PFSK-1 (cell line): ENCODE results near the gene CYTIP.

Experiments used
- FOXP2 ChIP-seq: optimal IDR thresholded peaks from 2 replicates; pipeline ENCODE3; 2011; ENCODE audit warnings: borderline replicate concordance, control low read depth, inconsistent platforms; ENCODE audit not compliant: insufficient read depth; ENCODE audit errors: extremely low read length, extremely low read depth
- POLR2AphosphoS5 ChIP-seq: IDR thresholded peaks from 2 replicates; pipeline ENCODE4 v1.6.1; 2012; ENCODE audit warnings: low read depth, mild to moderate bottlenecking, control low read depth, low read length, moderate library complexity
- REST ChIP-seq, 2 experiments: IDR thresholded peaks; 2 replicates each; pipeline versions ENCODE4 v1.6.1 to v1.8.0; 2011 to 2012; ENCODE audit warnings: low read depth in 2 of 2, low read length in 2 of 2, control low read depth in 1 of 2, inconsistent platforms in 1 of 2, mild to moderate bottlenecking in 1 of 2, moderate library complexity in 1 of 2; ENCODE audit not compliant: insufficient read depth in 1 of 2
- SIN3A ChIP-seq: IDR thresholded peaks from 2 replicates; pipeline ENCODE4 v1.6.1; 2012; ENCODE audit warnings: mild to moderate bottlenecking, low read length, moderate library complexity, borderline replicate concordance; ENCODE audit not compliant: insufficient read depth
- TAF1 ChIP-seq: IDR thresholded peaks from 2 replicates; pipeline ENCODE4 v1.6.1; 2012; ENCODE audit warnings: low read length, control low read depth, borderline replicate concordance; ENCODE audit not compliant: insufficient read depth

DNA sequence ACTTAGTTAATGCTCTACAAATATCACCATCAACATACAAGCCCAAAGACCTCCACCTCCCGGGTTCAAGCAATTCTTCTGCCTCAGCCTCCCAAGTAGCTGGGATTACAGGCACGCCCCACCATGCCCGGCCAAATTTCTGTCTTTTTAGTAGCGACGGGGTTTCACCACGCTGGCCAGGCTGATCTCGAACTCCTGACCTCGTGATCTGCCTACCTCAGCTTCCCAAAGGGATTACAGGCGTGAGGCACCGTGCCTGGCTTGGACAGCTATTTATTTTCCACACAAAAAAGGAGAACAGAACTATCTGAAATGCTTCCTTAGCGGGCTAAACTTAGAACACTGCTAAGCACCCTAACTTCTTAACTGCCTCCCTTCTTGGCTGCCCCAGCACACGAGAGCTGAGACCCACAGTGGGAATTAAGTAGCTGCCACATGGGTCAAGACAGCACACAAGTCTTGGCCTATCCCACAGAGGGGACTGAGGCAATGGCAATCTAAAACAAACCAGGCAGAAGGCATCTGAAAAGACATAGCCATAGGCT, 24.8 kb downstream of the CYTIP start:
- TF ChIP-seq REST (IDR thresholded peaks at IDR 0.05; ENCODE audit: insufficient read depth in 1 of 2, low read depth in 2 of 2, low read length in 2 of 2) = no peak
- no peak for TF ChIP-seq TAF1
- TF ChIP-seq POLR2AphosphoS5 = no peak
- no peak for TF ChIP-seq SIN3A
- TF ChIP-seq FOXP2 = no peak
